Peyer's patch (tissue), 4 donors: Measurements from ENCODE around the gene RCOR3. TPM values are rescaled to one million over a fixed set of nuclear protein-coding genes. Genes with fewer than 3 reads are reported as not detected.
"Not testable (repeated sequence)": the region's sequence is repeated elsewhere in the genome, so short reads cannot be mapped to it uniquely, and the experiment has no call there.

Source experiments
- DNase-seq, 3 donors: peaks; one replicate each; pipeline ENCODE4 v3.0.0-alpha.2; 2017 to 2019
- H3K27ac ChIP-seq, 4 donors: fragments of 200-600 bp; sonication (generic); one replicate each; pipeline ENCODE4 v1.5.1; 2016 to 2019
- H3K27me3 ChIP-seq, 2 donors: fragments of 200-600 bp; sonication (generic); one replicate each; pipeline ENCODE4 v1.5.1; 2019
- H3K36me3 ChIP-seq, 3 donors: fragments of 200-600 bp; sonication (generic); one replicate each; pipeline ENCODE4 v1.5.1; 2016 to 2019
- H3K4me1 ChIP-seq, 4 donors: fragments of 200-600 bp; sonication (generic); one replicate each; pipeline ENCODE4 v1.5.1; 2016 to 2019
- H3K4me3 ChIP-seq, 4 donors: fragments of 200-600 bp; sonication (generic); 1 replicate in 3 of 4; 2 replicates in 1 of 4; pipeline ENCODE4 v1.5.1; 2016 to 2019; ENCODE audit warnings: mild to moderate bottlenecking in 1 of 4
- H3K9me3 ChIP-seq, 4 donors: fragments of 200-600 bp; sonication (generic); one replicate each; pipeline ENCODE4 v1.5.1; 2016 to 2019; ENCODE audit warnings: mild to moderate bottlenecking in 1 of 4
- CTCF ChIP-seq, 6 experiments: fragments of 450-650 bp in 4 of 6; fragments of 200-600 bp in 2 of 6; sonication (generic) in 1 of 6; IDR thresholded peaks; one replicate each; pipeline ENCODE4 v1.5.1; 2017 to 2019; ENCODE audit warnings: antibody characterized with exemption in 6 of 6, mild to moderate bottlenecking in 3 of 6, moderate library complexity in 1 of 6
- POLR2A ChIP-seq, 2 donors: fragments of 450-650 bp; IDR thresholded peaks; one replicate each; pipeline ENCODE4 v1.5.1; 2017; ENCODE audit warnings: antibody characterized with exemption in 2 of 2, mild to moderate bottlenecking in 2 of 2, moderate library complexity in 2 of 2
- total RNA-seq, 4 donors: library from RNA; depleted of rRNA; stranded (reverse); fragments of >200 nt; gene quantifications; one replicate each; pipeline ENCODE4 v1.1.0, GENCODE V29; 2016

The RCOR3 gene
- total RNA-seq, 4 donors from 2014 or later, result 69.3 to 95.4 (median 74.7) TPM

GRCh38 chr1:211348547-211348946 lies 89.4 kb downstream of the RCOR3 start:
- Histone ChIP-seq H3K27me3 (no peaks in the 10 kb centered on the region), H3K4me1 (peaks cover 0 to 22% (median 10%) of the 10 kb centered on the region in 4 donors), H3K4me3 (no peak overlapping the region), H3K27ac (no peak overlapping the region), H3K9me3 (no peaks in the 10 kb centered on the region), H3K36me3 (no peaks in the 10 kb centered on the region)
- no peak for DNase-seq
- TF ChIP-seq POLR2A (IDR thresholded peaks at IDR 0.05) (no peak), CTCF (IDR thresholded peaks at IDR 0.05) (no peak)

- H3K4me3 ChIP-seq, result no peak overlapping the region
- H3K4me1 ChIP-seq, result peaks cover 0 to 23% (median 8%) of the 10 kb centered on the region in 4 donors
- DNase-seq, result peak in 1 of 3 donors; percentile 1
- TF ChIP-seq POLR2A (IDR thresholded peaks at IDR 0.05) (no peak), CTCF (IDR thresholded peaks at IDR 0.05) (no peak)
- H3K9me3 ChIP-seq, result no peaks in the 10 kb centered on the region
- no peak overlapping the region for H3K27ac ChIP-seq
- H3K27me3 ChIP-seq, result no peaks in the 10 kb centered on the region
- H3K36me3 ChIP-seq, result no peaks in the 10 kb centered on the region
Measured at GRCh38 chr1:211349741-211350140, 90.6 kb downstream of the RCOR3 start.

GRCh38 chr1:211352055-211352454 lies 92.9 kb downstream of the RCOR3 start:
- H3K4me3 ChIP-seq, H3K27me3 ChIP-seq, H3K9me3 ChIP-seq, DNase-seq: not testable (repeated sequence)
- H3K4me1 ChIP-seq, result peaks cover 0 to 21% (median 8%) of the 10 kb centered on the region in 4 donors
- H3K27ac ChIP-seq, result peak overlapping the region in 1 of 4 donors; percentile 59
- peaks cover 0 to 11% (median 0%) of the 10 kb centered on the region in 3 donors for H3K36me3 ChIP-seq

- no peak for TF ChIP-seq POLR2A (IDR thresholded peaks at IDR 0.05)
- no peak for TF ChIP-seq CTCF (IDR thresholded peaks at IDR 0.05)
- DNase-seq, result no peak
- Histone ChIP-seq H3K36me3 (peaks cover 0 to 14% (median 0%) of the 10 kb centered on the region in 3 donors), H3K9me3 (no peaks in the 10 kb centered on the region), H3K4me3 (no peak overlapping the region), H3K27me3 (no peaks in the 10 kb centered on the region), H3K27ac (peak overlapping the region in 1 of 4 donors; percentile 59), H3K4me1 (peaks cover 0 to 18% (median 8%) of the 10 kb centered on the region in 4 donors)
Measured at GRCh38 chr1:211352465-211352864, 93.3 kb downstream of the RCOR3 start.

- peak; percentile 68 to 90 (median 83) for DNase-seq
- Histone ChIP-seq H3K36me3 (peaks cover 0 to 14% (median 0%) of the 10 kb centered on the region in 3 donors), H3K4me3 (peak overlapping the region in 1 of 4 donors; percentile 1), H3K4me1 (peaks cover 0 to 18% (median 5%) of the 10 kb centered on the region in 4 donors), H3K9me3 (no peaks in the 10 kb centered on the region), H3K27me3 (no peaks in the 10 kb centered on the region), H3K27ac (peak overlapping the region in 2 of 4 donors; percentile 16 to 59)
- TF ChIP-seq POLR2A (IDR thresholded peaks at IDR 0.05), result no peak
- peak; percentile 22 to 85 (median 74) for TF ChIP-seq CTCF (IDR thresholded peaks at IDR 0.05)
Measured at GRCh38 chr1:211352985-211353515, 93.9 kb downstream of the RCOR3 start.

GRCh38 chr1:211353562-211354212 lies 94.5 kb downstream of the RCOR3 start:
- Histone ChIP-seq H3K36me3 (peaks cover 0 to 14% (median 0%) of the 10 kb centered on the region in 3 donors), H3K4me1 (peaks cover 0 to 18% (median 5%) of the 10 kb centered on the region in 4 donors), H3K9me3 (no peaks in the 10 kb centered on the region), H3K27me3 (no peaks in the 10 kb centered on the region), H3K4me3 (peak overlapping the region in 1 of 4 donors; percentile 1), H3K27ac (peak overlapping the region in 2 of 4 donors; percentile 16 to 59)
- TF ChIP-seq CTCF (IDR thresholded peaks at IDR 0.05), result no peak
- TF ChIP-seq POLR2A (IDR thresholded peaks at IDR 0.05), result no peak
- no peak for DNase-seq
